GM21515 (cell line): ENCODE results near the gene CCM2L.

Experiments
- ATAC-seq: cut with Tn5 transposase; IDR thresholded peaks from one replicate; pipeline ENCODE4 v1.9.1; 2021; ENCODE audit not compliant: unreplicated experiment

Gene CCM2L

DNA sequence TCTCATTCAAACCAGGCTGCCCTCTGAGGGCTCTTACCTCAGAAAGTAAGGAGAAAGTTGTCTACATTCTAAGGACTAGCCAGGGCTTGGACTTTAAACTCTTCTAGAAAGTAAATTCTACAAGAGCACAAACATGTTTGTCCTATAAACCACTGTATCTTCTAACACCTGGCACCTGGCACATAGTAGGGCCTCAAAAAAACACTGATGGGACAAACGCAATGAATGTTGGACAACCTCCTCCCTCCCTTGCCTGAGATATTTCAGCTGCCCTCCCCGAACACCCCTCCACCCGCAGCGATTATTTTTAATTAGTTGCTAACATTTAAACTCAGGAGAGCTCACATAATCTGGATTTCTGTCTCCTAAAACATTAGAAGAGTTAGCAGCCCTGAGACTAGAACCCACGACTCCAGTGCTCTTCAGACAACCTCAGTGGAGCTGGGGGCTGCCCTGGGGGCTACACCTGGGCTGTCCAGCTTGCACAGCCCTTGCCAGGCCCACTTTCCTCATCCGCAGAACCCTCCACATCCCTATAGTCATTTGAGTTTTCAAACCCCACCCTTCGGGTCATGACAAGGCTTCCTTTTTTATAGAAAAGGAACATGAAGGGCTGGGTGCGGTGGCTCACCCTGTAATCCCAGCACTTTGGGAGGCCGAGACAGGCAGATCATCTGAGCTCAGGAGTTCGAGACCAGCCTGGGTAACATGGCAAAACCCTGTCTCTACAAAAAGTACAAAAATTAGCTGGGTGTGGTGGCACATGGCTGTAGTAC, 46.7 kb downstream of the CCM2L start:
- no peak for ATAC-seq

DNA sequence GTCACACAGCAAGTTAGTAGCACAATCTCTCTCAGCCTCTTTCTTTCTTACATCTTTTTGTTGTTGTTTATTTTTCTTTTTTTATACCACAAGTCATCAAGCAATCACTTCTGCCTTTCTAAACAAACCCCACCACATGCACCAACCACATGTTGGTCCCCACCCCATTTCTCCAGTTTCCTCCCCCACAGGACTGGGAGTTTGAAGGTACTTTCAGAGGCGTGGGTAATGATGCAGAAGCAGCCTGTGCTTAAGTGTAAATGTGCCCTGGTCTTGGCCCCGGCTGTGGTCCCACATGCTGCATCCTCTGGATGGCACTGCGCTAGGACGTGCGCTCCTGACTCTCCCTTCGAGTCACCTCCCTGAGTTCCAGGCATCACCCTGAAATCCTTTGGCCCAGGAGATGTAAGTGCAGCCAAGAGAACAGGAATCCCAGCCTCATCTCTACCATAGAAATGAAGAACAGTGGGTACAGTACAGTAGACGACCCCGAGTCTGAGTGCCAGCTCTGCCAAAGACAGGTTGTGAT, 47.5 kb downstream of the CCM2L start:
- no peak for ATAC-seq

DNA sequence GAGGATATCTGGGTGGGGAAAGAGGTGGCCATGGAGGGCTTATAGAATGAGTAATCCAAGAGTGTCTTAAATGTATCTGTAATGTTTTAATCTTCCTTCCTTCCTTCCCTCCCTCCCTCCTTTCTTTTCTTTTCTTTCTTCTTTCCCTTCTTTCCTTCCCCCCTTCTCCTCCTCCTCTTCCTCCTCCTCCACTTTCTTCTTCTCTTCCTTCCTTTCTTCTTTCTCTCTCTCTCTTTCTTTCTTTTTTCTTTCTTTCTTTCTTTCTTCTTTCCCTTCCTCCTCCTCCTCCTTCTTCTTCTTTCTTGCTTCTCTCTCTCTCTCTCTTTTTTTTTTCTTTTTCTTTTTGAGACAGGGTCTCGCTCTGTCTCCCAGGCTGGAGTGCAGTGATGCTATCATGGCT, 49.0 kb downstream of the CCM2L start:
- ATAC-seq: no peak

DNA sequence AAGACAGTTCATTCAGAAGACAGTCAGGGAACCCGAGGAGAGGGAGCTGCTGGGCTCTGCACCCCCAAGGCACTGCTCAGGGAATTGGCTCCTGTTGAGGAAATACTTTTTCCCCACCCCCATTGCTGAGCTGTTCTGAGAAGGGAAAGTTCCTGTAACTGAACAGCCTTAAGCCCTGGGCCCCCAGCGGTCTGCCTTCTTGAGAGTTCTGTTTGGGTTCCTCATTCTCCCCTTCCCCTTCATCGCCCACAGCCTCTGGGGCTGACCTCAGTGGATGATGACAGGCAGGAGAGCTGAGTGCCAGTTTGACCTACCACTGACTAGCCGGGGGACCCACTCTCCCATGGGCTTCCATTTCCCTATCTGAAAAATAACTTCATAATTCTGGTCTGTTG, 52.5 kb downstream of the CCM2L start:
- no peak for ATAC-seq

DNA sequence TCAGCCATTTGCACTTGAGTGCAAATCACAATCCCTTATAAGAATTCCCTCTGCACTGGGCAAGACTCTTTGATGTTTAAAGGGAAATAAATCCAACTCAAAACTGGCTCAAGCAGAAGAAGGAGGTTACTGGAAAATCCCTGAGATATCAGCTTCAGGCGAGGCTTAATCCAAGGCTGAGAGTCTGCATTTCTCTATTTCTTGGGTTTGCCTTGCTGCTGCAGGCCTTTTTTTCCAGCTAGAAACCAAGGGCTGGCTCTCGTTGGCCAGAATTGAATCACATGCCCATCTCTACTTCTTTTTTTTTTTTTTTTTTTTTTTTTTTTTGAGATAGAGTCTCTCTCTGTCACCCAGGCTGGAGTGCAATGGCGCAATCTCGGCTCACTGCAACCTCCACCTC, 53.5 kb downstream of the CCM2L start:
- no peak for ATAC-seq

DNA sequence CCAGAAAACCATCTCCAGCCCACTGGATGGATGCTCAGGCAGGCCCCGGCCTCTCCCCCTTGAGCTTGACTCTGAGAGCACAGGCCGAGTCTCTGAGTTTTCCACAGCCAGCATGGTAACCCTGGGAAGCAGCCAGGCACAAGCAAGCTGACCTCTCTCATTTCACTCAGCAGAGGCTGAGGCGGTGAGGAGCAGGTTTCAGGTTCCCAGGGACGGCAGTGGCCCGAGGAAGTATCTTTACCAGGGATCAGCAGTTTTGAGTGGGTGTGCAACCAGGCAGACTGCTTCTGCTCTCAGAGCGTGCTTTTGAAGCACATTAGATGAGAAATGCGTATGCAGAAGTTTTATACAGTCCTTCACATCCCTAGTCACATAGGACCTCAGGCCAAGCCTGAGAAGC, 54.4 kb downstream of the CCM2L start:
- no peak for ATAC-seq

DNA sequence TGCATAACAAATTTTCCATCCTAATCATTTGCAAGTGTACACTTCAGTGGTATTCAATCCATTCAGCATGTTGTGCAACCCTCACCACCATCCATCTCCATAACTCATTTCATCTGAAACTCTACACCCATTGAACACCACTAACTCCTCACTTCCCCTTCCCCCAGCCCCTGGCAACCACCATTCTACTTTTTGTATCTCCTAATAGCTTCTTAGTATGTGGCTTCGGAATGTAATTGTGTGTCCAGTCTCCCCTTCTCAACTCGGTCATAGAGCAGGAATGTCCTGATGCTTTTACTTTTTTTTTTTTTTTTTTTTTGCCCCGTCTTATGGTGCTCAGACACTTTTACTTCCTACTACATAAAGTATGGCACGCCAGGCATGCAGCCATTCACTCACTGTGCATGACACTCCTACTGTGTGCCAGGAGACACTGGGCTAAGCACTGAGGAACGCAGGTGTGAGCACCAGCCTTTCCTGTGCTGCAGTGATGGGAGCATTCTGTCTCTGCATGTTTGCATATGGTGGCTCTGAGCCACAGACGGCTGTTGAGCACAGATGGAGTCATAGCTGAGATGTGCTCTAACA, 57.1 kb downstream of the CCM2L start:
- ATAC-seq: no peak

DNA sequence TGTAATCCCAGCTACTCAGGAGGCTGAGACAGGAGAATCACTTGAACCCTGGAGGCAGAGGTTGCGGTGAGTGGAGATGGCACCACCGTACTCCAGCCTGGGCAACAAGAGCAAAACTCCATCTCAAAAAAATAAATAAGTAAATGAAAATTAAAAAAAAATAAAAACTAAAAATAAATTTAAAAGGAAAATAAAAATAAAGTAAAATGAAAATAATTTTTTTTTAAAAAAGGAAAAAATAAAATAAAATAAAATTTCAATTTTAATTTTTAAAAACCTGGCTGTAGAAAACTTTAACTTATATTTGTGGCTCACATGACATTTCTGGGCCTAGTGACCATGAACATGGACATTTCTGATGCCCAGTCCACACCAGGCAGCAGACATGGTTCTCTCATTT, 57.9 kb downstream of the CCM2L start:
- no peak for ATAC-seq

DNA sequence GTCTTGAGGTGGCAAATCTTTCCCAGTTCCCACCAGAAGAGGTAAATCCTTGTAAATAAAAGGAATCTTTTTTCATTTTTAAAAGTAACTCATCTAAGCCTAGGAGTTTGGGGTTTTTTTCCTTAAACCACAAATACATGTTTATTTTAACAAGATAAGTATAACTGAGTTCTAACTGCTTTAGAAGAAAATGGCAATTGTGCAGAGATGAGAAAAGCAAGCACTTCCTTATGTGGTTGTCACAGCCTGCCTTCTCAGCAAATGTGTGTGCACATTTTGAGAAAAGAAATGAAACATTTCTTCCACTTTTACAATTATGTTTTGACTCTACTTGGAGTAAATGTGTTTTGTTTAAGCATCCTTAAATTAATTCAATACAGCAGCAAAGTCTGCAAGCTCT, 59.5 kb downstream of the CCM2L start:
- no peak for ATAC-seq

DNA sequence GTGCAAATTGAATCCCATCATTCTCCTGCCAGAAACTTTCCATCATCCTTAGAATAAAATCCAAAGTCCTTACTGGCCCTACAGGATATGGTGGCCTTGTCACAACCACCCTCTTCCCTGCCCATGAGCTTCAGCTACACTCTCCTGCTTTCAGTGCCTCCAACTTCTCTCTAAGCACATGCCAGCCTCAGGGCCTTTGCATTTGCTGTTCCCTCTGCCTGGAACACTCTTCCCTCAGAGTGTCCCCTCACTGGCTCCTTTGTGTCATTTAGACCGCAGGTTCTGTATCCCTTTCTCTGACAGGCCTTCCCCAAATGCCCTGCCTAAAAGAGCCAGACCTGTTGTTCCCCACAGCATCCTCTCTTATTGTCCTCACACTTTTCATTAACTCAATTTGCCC, 60.0 kb downstream of the CCM2L start:
- ATAC-seq: no peak

DNA sequence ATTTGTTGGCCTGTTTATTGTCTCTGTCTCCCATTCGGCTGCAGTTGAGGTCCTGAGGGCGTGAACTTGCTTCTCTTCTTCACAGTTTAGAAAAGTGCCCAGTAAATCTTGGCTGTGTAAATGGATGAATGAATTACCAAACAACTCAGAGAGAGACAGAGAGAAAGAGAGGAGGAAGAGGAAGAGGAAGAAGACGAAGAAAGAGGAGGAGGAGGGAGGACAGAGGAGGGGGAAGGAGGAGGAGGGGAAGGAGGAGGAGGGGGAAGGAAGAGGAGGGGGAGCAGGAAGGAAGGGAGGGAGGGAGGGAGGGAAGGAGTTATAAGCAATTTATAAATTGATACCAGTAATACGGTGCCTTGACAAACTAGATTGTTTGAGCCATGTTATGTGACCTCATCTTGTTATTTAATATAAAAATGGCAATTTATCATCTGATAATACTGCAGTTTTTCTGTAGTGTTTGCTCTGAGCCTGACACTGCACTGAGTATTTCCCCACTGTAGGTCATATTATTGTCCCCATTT, 60.5 kb downstream of the CCM2L start:
- no peak for ATAC-seq

DNA sequence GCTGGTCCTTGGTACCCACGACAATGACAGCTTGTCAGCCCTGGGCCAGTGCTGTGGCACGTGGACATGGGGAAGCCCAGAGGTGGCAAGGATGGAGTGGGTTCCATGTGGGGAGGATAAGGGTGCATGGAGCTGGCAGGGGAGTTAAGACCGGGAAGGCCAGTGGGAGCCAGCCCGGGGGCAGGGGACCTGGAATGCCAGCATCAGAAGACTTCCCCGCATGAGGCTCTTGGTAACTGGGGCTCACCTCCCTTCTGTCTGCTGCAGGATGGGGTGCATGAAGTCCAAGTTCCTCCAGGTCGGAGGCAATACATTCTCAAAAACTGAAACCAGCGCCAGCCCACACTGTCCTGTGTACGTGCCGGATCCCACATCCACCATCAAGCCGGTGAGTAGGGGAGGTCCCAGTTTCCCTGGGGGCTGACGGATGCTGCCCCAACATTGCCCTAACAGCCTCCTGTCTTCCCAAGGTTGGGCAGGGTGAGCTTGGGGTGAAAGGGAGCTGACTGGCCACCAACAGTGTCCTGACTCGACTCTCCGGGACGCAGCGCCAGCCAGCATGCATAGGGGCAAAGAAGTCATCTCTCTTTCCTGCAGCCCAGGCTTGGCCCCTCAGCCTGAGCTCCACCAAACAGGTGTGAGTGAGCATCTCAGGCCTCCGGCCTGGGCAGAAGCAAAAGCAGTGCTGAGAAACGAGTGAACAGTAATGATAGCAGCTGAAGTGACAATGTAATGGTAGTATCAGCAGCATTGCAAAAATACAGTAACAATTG, 61.3 kb downstream of the CCM2L start:
- ATAC-seq: no peak

DNA sequence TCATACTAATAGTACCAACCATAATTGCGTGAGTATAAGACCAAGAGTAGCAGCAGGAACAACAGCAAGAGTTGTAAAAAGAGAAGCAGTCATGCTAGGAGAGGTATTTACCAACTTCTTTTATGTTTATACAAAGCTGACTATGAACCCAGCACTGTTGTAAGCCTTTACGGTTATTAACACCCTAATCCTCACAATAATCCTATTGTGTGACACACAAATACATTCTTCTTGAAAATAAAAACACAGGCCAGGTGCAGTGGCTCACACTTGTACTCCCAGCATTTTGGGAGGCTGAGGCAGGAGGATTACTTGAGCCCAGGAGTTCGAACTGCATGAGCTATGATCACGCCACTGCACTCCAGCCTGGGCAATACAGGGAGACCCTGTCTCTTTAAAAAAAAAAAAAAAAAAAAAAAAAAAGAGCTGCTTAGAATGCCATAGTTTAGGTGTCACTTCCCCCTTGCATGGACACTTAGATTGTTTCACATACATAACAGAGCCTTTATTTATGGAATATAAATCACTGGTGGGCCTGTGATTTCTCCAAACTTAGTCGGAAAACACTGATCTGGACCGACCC, 62.0 kb downstream of the CCM2L start:
- ATAC-seq: no peak

DNA sequence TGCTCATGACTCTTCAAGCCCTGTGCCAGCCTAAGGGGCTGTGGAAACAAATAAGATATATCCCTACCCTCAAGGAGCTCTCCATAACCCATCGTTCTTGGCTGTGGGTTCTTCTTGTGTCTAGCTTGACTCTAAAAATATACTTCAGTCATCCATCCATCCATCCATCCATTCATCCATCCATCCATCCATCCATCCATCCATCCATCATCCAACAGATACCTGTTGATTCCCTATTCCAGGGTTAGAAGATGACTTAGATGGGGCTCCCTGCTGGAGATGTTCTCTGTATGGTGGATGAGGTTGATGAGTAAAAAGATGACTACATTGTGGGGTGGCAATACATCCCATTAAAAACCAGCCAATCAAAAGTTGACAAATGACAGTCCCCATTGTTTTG, 65.3 kb downstream of the CCM2L start:
- no peak for ATAC-seq

DNA sequence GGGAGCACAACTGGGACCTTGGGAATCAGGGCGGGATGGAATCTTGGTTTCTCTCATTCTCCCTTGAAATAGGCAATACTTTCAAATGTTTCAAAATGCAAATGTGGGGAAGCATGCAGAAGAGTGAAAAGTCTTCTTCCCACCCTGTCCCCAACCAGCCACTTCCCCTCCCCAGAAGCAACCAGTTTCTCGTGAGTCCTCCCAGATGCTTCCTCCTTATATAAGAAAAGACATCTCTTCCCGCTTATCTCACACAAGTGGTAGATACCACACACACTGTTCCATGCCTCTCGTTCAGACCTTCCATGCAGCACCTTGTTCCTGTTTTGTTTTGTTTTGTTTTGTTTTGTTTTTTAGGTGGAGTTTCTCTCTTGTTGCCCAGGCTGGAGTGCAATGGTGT, 67.0 kb downstream of the CCM2L start:
- no peak for ATAC-seq

DNA sequence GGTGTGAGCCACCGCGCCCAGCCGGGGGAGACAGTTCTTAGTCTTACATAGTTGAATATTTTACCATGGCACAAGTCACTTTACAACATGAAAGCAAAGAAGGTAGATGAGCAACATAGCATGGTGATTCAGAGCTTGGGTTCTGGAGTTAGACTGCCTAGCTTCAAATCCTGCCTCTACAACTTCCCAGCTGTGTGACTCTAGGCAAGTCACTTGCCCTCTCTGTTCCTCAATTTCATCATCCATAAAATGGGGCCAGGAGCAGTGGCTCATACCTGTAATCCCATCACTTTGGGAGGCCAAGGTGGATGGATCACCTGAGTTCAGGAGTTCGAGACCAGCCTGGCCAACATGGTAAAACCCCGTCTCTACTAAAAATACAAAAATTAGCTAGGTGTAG, 68.1 kb downstream of the CCM2L start:
- no peak for ATAC-seq

DNA sequence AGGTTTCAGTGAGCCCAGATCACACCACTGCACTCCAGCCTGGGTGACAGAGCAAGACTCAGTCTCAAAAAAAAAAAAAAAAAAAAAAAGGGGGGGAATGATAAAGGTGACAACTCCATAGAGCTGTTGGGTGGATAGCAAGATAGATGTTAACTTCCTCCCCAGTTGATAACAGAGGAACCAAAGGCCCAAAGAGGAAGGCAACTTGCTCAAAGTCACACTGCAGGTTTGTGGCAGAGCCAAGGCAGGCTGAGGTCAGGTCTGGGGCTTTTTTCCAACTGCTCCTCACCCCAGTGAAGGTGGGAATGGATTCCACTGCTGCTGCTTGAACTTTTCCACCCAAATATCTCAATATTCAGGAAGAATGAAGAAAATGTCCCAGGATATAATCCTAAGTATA, 68.6 kb downstream of the CCM2L start:
- no peak for ATAC-seq

DNA sequence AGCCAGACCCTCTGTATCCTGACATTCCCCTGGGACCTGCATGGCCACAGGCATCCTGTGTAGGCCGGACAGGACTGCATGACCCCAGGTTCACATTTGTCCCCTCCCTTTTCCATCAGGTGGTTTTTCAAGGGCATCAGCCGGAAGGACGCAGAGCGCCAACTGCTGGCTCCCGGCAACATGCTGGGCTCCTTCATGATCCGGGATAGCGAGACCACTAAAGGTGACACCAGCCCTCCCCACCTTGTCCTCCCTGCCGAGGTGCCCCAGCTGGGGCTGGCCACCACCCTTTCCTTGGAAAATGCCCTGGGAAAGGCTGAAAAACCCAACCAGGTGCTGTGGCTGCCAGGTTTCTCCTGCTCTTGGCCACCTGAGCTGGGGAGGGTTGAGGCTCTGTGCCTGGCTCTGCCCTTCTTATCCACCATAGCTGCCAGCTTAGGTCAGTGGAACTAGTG, 69.4 kb downstream of the CCM2L start:
- no peak for ATAC-seq

DNA sequence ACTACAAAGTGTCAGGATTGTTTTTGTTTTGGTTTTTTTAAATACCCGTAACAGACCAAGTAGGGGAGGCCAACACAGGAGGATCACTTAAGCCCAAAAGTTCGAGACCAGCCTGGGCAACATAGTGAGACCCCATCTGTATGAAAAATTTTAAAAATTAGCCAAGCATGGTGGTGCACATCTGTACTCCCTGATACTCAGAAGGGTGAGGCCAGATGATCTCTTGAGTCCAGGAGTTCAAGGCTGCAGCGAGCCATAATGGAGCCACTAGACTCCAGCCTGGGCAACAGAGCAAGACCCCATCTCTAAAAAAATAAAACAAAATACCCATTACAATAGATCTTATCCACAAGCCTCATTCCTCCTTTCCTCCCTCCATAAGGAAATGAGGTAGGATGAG, 70.5 kb downstream of the CCM2L start:
- no peak for ATAC-seq
